ENCODE results near the gene BCOR.

DNA sequence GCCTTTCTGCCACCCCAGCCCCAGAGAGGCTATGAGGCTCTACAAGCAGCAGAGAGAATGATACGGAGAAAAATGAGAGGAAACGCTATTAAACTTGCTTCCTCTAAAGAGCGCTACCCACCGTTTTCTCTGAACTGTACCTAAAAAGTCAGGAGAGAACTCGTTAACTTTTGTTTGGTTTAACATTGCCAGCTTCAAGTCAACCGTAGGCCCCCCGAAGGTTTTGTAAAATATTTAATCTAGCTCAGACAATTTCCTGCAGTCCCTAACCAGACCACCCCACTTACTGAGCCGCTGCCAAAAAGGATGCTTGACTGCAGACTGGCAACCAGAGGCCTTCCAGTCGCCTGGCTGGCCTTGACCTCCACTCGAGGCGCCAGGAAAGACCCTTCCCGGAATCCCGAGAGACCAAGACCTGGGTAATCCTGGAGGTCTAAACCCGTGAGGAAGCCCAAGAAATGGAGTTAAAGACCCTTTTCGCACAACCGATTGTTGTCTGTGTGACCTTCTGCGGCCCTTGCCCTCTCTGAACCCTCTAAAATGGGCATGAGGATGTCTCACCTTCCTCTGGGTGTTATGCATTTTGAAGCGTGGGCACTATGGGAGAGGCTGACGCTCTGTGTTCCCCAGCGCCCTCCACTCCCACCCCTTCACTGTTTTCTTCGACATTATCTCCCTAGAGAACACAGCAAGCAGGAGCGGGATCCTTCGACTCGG lies 86.3 kb downstream of the BCOR start:
- TF ChIP-seq POLR2A (IDR thresholded peaks at IDR 0.05) = no peak
- TF ChIP-seq, protein P1, sequence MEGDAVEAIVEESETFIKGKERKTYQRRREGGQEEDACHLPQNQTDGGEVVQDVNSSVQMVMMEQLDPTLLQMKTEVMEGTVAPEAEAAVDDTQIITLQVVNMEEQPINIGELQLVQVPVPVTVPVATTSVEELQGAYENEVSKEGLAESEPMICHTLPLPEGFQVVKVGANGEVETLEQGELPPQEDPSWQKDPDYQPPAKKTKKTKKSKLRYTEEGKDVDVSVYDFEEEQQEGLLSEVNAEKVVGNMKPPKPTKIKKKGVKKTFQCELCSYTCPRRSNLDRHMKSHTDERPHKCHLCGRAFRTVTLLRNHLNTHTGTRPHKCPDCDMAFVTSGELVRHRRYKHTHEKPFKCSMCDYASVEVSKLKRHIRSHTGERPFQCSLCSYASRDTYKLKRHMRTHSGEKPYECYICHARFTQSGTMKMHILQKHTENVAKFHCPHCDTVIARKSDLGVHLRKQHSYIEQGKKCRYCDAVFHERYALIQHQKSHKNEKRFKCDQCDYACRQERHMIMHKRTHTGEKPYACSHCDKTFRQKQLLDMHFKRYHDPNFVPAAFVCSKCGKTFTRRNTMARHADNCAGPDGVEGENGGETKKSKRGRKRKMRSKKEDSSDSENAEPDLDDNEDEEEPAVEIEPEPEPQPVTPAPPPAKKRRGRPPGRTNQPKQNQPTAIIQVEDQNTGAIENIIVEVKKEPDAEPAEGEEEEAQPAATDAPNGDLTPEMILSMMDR (IDR thresholded peaks at IDR 0.05) = no peak
